22Rv1 (cell line): ENCODE results near the gene TMED7.
"Not testable (repeated sequence)": the region's sequence is repeated elsewhere in the genome, so short reads cannot be mapped to it uniquely, and the experiment has no call there.

Source experiments
- ZFX ChIP-seq: fragments of 450-650 bp; IDR thresholded peaks from 2 replicates; pipeline ENCODE4 v1.6.1; 2017; ENCODE audit warnings: antibody characterized with exemption, borderline replicate concordance
- TF ChIP-seq, protein P1 (sequence below): fragments of 450-650 bp; IDR thresholded peaks from 2 replicates; pipeline ENCODE4 v1.5.1; 2017; ENCODE audit warnings: mild to moderate bottlenecking

DNA sequence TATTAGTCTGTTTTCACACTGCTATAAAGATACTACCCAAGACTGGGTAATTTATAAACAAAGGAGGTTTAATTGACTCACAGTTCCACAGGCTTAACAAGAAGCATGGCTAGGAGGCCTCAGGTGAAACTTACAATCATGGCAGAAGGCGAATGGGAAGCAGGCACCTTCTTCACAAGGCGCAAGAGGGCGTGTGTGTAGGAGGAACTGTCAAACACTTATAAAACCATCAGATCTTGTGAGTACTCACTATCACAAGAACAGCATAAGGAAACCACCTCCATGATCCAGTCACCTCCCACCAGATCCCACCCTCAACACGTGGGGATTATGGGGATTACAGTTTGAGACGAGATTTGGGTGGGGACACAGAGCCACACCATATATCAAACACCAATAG is 19.6 kb upstream of the TMED7 start:
- TF ChIP-seq, protein P1, sequence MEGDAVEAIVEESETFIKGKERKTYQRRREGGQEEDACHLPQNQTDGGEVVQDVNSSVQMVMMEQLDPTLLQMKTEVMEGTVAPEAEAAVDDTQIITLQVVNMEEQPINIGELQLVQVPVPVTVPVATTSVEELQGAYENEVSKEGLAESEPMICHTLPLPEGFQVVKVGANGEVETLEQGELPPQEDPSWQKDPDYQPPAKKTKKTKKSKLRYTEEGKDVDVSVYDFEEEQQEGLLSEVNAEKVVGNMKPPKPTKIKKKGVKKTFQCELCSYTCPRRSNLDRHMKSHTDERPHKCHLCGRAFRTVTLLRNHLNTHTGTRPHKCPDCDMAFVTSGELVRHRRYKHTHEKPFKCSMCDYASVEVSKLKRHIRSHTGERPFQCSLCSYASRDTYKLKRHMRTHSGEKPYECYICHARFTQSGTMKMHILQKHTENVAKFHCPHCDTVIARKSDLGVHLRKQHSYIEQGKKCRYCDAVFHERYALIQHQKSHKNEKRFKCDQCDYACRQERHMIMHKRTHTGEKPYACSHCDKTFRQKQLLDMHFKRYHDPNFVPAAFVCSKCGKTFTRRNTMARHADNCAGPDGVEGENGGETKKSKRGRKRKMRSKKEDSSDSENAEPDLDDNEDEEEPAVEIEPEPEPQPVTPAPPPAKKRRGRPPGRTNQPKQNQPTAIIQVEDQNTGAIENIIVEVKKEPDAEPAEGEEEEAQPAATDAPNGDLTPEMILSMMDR, result not testable (repeated sequence)
- TF ChIP-seq ZFX, result not testable (repeated sequence)
